GM06990 (cell line): Measurements from ENCODE around the gene GABRB1.

Source experiments
- DNase-seq: peaks from one replicate; pipeline ENCODE4 v3.0.0-alpha.2; 2011; ENCODE audit not compliant: insufficient read length; ENCODE audit errors: extremely low read depth
- H3K27me3 ChIP-seq: replicated peaks from 2 replicates; pipeline ENCODE4 v1.6.0; 2011; ENCODE audit warnings: low read length; ENCODE audit not compliant: control insufficient read depth, insufficient read depth
- H3K36me3 ChIP-seq: 2 replicates; pipeline ENCODE4 v1.5.1; 2011; ENCODE audit warnings: low read length; ENCODE audit not compliant: control insufficient read depth, insufficient read depth
- H3K4me3 ChIP-seq: replicated peaks from 2 replicates; pipeline ENCODE4 v1.5.1; 2011; ENCODE audit warnings: low read depth, mild to moderate bottlenecking, control low read depth, low read length
- TF ChIP-seq, protein P1 (sequence below): IDR thresholded peaks from 2 replicates; pipeline ENCODE4 v1.5.1; 2011; ENCODE audit warnings: low read length, control low read depth, mild to moderate bottlenecking, inconsistent platforms; ENCODE audit not compliant: insufficient read depth, poor library complexity, severe bottlenecking

The GABRB1 gene

DNA sequence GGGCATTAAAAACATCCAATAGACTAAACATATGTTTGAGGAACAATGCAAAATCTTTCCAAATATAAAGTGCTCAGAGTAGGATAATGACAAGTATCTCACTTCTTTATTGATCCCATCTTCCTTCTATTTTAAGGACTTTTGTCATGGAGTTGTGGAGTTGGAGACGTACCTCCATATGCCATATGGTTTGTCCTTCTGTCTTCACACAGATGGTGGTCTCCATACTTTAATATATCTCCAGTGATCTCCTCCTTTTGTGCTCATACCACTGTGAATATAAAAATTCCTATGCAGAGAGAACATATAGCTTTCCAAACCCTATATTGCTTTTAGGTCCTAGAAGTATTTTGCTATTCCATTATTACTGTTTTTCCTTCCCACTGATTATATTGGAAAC is 64.5 kb downstream of the GABRB1 start:
- H3K27me3 ChIP-seq, result no peaks in the 10 kb centered on the region; the same call in 1 of the 2 replicates
- DNase-seq, result no peak
- no peak overlapping the region for H3K4me3 ChIP-seq
- TF ChIP-seq, protein P1, sequence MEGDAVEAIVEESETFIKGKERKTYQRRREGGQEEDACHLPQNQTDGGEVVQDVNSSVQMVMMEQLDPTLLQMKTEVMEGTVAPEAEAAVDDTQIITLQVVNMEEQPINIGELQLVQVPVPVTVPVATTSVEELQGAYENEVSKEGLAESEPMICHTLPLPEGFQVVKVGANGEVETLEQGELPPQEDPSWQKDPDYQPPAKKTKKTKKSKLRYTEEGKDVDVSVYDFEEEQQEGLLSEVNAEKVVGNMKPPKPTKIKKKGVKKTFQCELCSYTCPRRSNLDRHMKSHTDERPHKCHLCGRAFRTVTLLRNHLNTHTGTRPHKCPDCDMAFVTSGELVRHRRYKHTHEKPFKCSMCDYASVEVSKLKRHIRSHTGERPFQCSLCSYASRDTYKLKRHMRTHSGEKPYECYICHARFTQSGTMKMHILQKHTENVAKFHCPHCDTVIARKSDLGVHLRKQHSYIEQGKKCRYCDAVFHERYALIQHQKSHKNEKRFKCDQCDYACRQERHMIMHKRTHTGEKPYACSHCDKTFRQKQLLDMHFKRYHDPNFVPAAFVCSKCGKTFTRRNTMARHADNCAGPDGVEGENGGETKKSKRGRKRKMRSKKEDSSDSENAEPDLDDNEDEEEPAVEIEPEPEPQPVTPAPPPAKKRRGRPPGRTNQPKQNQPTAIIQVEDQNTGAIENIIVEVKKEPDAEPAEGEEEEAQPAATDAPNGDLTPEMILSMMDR, result no peak
- no peaks in the 10 kb centered on the region for H3K36me3 ChIP-seq

DNA sequence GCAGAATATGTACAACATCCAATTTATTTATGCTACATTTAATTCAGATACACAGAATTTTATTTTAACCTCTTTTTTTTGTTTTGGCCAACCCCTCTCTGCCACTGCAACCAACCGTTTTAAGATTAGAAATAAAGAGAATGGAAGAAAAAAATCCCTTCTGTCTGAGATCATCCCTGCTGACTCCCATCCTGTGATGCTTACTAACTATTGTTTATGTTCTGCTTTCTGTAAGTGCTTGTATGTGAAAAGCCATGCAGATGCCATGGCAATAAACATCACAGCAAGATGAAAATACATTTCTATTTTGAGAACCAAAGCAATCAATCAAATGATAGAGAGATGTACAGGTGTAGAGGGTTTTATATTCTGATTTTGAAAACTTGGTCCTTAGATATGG is 70.1 kb downstream of the GABRB1 start:
- H3K27me3 ChIP-seq, result peaks cover 1% of the 10 kb centered on the region
- H3K4me3 ChIP-seq, result no peak overlapping the region
- H3K36me3 ChIP-seq, result no peaks in the 10 kb centered on the region
- TF ChIP-seq, protein P1, result no peak
- no peak for DNase-seq

DNA sequence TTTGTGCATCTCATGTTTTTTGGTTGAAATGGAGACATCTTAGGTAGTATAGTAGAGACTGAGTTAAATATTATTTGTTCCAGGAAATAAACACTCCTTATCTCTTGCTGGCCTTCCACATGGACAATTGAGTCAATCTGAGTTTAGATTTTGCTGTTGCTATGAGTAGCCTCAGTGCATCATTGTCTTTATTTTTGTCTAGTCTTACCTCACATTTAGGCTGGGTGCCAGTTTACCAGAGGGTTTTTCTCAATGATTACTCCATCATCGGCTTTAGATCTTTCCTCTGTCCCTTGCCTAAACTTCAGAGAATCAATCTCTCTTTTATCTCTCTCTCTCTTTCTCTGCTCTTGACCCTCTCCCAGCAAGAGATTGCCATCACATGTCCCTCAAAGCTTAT is 73.6 kb downstream of the GABRB1 start:
- Histone ChIP-seq H3K4me3 (no peak overlapping the region), H3K36me3 (no peaks in the 10 kb centered on the region), H3K27me3 (peaks cover 1% of the 10 kb centered on the region)
- no peak for DNase-seq
- TF ChIP-seq, protein P1, result no peak

DNA sequence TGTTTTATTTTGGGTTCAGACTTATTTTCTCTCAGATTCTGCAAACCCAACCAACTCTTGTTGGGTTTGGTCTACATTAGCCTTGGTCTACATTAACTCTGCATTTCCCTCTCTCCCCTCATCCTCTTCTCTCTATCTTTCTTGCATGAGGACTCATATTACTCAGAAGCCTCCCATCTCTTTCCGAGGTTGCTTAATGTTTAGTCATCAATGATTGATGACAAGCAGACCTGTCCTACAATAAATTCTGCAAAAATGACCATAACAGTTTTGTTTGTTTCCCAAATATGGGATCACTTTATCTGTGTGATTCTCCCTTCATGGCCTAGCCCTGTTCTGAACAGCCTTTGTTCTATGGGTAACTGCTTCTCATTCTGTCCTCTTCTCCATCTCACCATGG is 75.2 kb downstream of the GABRB1 start:
- H3K36me3 ChIP-seq, result no peaks in the 10 kb centered on the region
- peaks cover 1% of the 10 kb centered on the region for H3K27me3 ChIP-seq
- DNase-seq, result no peak
- TF ChIP-seq, protein P1, result no peak
- no peak overlapping the region for H3K4me3 ChIP-seq

DNA sequence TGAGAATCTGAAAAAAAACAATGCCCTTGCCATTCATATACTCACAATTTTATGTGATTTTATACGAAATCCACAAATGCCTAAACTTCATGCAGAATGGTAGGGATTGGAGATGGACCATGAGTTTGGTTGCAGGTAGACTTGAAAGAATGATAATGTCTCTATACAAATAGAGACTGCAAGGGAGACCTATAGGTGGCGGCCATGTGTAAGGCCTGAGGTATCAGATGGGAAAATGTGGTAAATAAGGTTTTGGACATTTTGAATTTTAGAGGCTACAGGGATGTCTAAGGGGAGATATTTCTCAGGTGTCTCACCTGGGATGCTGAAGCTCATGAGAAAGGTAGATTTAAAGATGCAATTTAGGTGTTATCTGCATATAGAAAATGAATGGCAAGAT is 78.0 kb downstream of the GABRB1 start:
- H3K27me3 ChIP-seq, result peaks cover 1% of the 10 kb centered on the region
- H3K4me3 ChIP-seq, result no peak overlapping the region
- no peaks in the 10 kb centered on the region for H3K36me3 ChIP-seq
- DNase-seq, result no peak
- TF ChIP-seq, protein P1, result no peak

DNA sequence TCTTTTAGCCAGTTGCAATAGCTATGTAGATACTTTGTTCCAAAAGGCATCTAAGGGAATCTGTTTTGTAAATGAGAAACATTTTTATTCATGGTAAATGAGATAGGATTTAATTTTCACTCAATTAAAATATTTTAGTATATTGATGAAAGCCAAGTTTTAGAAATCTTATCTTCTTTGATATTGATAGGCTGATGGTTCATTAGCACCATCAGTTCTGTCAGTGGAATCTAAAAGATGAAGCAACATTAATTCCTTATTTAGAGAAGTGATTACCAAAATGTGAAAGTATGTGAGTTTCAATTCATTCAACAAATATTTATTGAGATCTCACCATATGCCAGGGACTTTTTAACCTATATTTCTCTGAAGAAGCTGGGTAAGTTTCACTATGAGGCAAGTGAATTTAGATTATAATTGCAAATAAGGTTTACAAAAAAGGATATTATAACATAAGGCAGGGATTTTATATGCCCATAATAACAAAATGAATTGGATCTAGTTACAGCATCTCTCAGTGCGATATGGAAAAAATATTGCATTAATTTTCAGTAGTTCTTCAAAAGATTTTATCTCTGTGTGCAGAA is 79.3 kb downstream of the GABRB1 start:
- no peak overlapping the region for H3K4me3 ChIP-seq
- H3K36me3 ChIP-seq, result no peaks in the 10 kb centered on the region
- TF ChIP-seq, protein P1, result no peak

More for the DNA sequence above, 79.3 kb downstream of the GABRB1 start:
- no peak for DNase-seq
- H3K27me3 ChIP-seq, result no peaks in the 10 kb centered on the region; the same call in 1 of the 2 replicates
